ENCODE data around the gene UBE2L3.

GRCh38 chr22:21628386-21629254 is 61.1 kb downstream of the UBE2L3 start:
- TF ChIP-seq CTCF (IDR thresholded peaks at IDR 0.05; ENCODE audit: insufficient read depth, low read length, poor library complexity, severe bottlenecking) (no peak), EZH2phosphoT487 (conservative IDR thresholded peaks at IDR 0.05; ENCODE audit: low read length) (no peak)
